Measurements from ENCODE around the gene TWF2. TPM values are rescaled to one million over a fixed set of nuclear protein-coding genes. Genes with fewer than 3 reads are reported as not detected.
"Not testable (repeated sequence)": the region's sequence is repeated elsewhere in the genome, so short reads cannot be mapped to it uniquely, and the experiment has no call there.

TWF2 gene
- total and polyA plus RNA-seq, 3 experiments from 2014 or later: 98.2 to 138 (median 101) TPM

GRCh38 chr3:52280050-52280461 is 41.1 kb upstream of the TWF2 start:
- Histone ChIP-seq H3K9me3 (ENCODE audit: low read length) (no peaks in the 10 kb centered on the region), H3K4me1 (ENCODE audit: insufficient read depth, low read length) (peaks cover 47% of the 10 kb centered on the region), H3K4me3 (ENCODE audit: low read length) (peak overlapping the region; percentile 69), H3K36me3 (ENCODE audit: insufficient read depth, low read length) (no peaks in the 10 kb centered on the region), H3K27me3 (ENCODE audit: insufficient read depth, low read length, poor library complexity, severe bottlenecking) (no peaks in the 10 kb centered on the region), H3K27ac (ENCODE audit: low read depth, low read length) (peak overlapping the region; percentile 84)
- peaks cover 0 to 31% (median 3%) of the 10 kb centered on the region in 3 donors for H3K36me3 Mint-ChIP-seq
- CTCF ChIA-PET: interaction anchor here (0.7 to 9.0 kb wide), 9 partner anchors 9 to 69 kb away, joined by 3 to 156 read pairs (median 20); partner anchors contain the start of genes GLYCTK, PPM1M and TWF2
- peaks cover 52 to 75% (median 66%) of the 10 kb centered on the region in 3 donors for H3K4me1 Mint-ChIP-seq
- no peaks in the 10 kb centered on the region for H3K9me3 Mint-ChIP-seq
- peak overlapping the region; percentile 78 to 100 (median 98) for H3K27ac Mint-ChIP-seq
- peaks cover 0 to 2% of the 10 kb centered on the region in 2 donors for H3K27me3 Mint-ChIP-seq
- DNase-seq: no peak
- H3K4me3 Mint-ChIP-seq: peak overlapping the region; percentile 93 to 100 (median 97)
- POLR2A ChIA-PET: interaction anchor here (0.8 to 4.5 kb wide), 6 partner anchors 8 to 1929 kb away, joined by 4 to 86 read pairs (median 46); partner anchors contain the start of genes CYB561D2, GLYCTK, NPRL2 and PPM1M

GRCh38 chr3:52279596-52279995 is 40.6 kb upstream of the TWF2 start:
- Mint-ChIP-seq H3K4me3 (peak overlapping the region; percentile 93 to 100 (median 97)), H3K36me3 (peaks cover 0 to 33% (median 3%) of the 10 kb centered on the region in 3 donors), H3K4me1 (peaks cover 54 to 77% (median 69%) of the 10 kb centered on the region in 3 donors), H3K27ac (peak overlapping the region; percentile 90 to 100 (median 99)), H3K27me3 (peaks cover 0 to 2% of the 10 kb centered on the region in 2 donors), H3K9me3 (no peaks in the 10 kb centered on the region)
- no peaks in the 10 kb centered on the region for H3K27me3 ChIP-seq (ENCODE audit: insufficient read depth, low read length, poor library complexity, severe bottlenecking)
- H3K4me1 ChIP-seq (ENCODE audit: insufficient read depth, low read length): peaks cover 49% of the 10 kb centered on the region
- DNase-seq: no peak
- H3K4me3 ChIP-seq (ENCODE audit: low read length): peak overlapping the region; percentile 69
- ChIA-PET POLR2A (interaction anchor here (0.8 to 4.5 kb wide), 7 partner anchors 8 to 1929 kb away, joined by 4 to 86 read pairs (median 39); partner anchors contain the start of genes CYB561D2, GLYCTK, NPRL2 and PPM1M), CTCF (interaction anchor here (0.7 to 9.0 kb wide), 11 partner anchors 9 to 69 kb away, joined by 3 to 156 read pairs (median 11); partner anchors contain the start of genes GLYCTK, PPM1M and TWF2)
- peak overlapping the region; percentile 84 for H3K27ac ChIP-seq (ENCODE audit: low read depth, low read length)
- no peaks in the 10 kb centered on the region for H3K36me3 ChIP-seq (ENCODE audit: insufficient read depth, low read length)
- no peaks in the 10 kb centered on the region for H3K9me3 ChIP-seq (ENCODE audit: low read length)

GRCh38 chr3:52278510-52279069 is 39.6 kb upstream of the TWF2 start, which contains the start of gene WDR82:
Gene WDR82, minus strand, starts transcription at chr3:52278649. Its CDS starts 288 bp downstream, at chr3:52278361.
- peak within 1 kb of the TSS; percentile 84 for H3K27ac ChIP-seq (ENCODE audit: low read depth, low read length)
- DNase-seq: peak; percentile 95 to 99 (median 96)
- Mint-ChIP-seq H3K36me3 (peaks cover 0 to 41% (median 3%) of the 10 kb centered on the region in 3 donors), H3K27me3 (peaks cover 0 to 2% of the 10 kb centered on the region in 2 donors), H3K27ac (peak within 1 kb of the TSS; percentile 90 to 100 (median 99)), H3K9me3 (no peaks in the 10 kb centered on the region), H3K4me3 (peak within 1 kb of the TSS; percentile 93 to 100 (median 97)), H3K4me1 (peaks cover 58 to 80% (median 69%) of the 10 kb centered on the region in 3 donors)
- H3K36me3 ChIP-seq (ENCODE audit: insufficient read depth, low read length): no peaks in the 10 kb centered on the region
- peaks cover 55% of the 10 kb centered on the region for H3K4me1 ChIP-seq (ENCODE audit: insufficient read depth, low read length)
- ChIA-PET CTCF (interaction anchor here (1.0 to 9.0 kb wide), 13 partner anchors 8 to 61 kb away, joined by 3 to 156 read pairs (median 6); partner anchors contain the start of genes GLYCTK, PPM1M and TWF2), POLR2A (interaction anchor here (0.6 to 4.5 kb wide), 11 partner anchors 9 to 222 kb away, joined by 3 to 86 read pairs (median 10); partner anchors contain the start of genes DUSP7, GLYCTK, PPM1M and TWF2)
- H3K9me3 ChIP-seq (ENCODE audit: low read length): no peaks in the 10 kb centered on the region
- H3K4me3 ChIP-seq (ENCODE audit: low read length): peak within 1 kb of the TSS; percentile 79
- H3K27me3 ChIP-seq (ENCODE audit: insufficient read depth, low read length, poor library complexity, severe bottlenecking): no peaks in the 10 kb centered on the region

DNA sequence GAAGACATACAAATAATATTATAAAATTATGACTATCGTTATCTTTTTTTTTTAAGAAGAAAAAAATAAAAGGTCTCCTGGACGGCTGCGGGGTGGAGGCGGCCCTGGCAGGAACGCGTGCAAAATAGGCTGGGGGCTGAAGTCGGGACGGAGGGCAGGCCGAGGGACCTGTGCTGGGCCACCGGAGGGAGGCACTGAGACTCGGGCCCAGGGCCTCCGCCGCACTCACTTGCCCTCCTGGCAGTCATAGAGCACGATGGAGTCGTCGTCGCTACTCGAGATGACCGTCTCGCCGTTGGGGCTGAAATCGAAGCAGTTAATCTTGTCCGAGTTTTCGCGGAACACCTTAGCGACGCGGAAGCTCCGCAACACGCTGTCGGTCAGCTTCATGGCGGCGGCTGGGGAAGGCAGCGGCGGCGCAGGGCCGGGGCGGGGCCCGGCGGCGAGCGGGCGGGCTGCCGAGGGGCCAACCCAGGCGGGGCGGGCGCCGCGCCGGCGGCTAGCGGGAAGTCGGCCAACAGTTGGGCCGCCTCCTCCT is 39.1 kb upstream of the TWF2 start:
- H3K27ac ChIP-seq (ENCODE audit: low read depth, low read length): peak overlapping the region; percentile 84
- CTCF ChIA-PET: interaction anchor here (1.0 to 9.0 kb wide), 14 partner anchors 10 to 62 kb away, joined by 3 to 156 read pairs (median 6); partner anchors contain the start of genes GLYCTK, PPM1M and TWF2
- Mint-ChIP-seq H3K4me3 (peak overlapping the region; percentile 93 to 100 (median 97)), H3K4me1 (peaks cover 58 to 80% (median 69%) of the 10 kb centered on the region in 3 donors), H3K36me3 (peaks cover 0 to 46% (median 5%) of the 10 kb centered on the region in 3 donors), H3K27ac (peak overlapping the region; percentile 90 to 100 (median 99)), H3K9me3 (no peaks in the 10 kb centered on the region), H3K27me3 (peaks cover 0 to 2% of the 10 kb centered on the region in 2 donors)
- no peaks in the 10 kb centered on the region for H3K9me3 ChIP-seq (ENCODE audit: low read length)
- H3K27me3 ChIP-seq (ENCODE audit: insufficient read depth, low read length, poor library complexity, severe bottlenecking): no peaks in the 10 kb centered on the region
- peak overlapping the region; percentile 79 for H3K4me3 ChIP-seq (ENCODE audit: low read length)
- H3K4me1 ChIP-seq (ENCODE audit: insufficient read depth, low read length): peaks cover 55% of the 10 kb centered on the region
- POLR2A ChIA-PET: interaction anchor here (0.5 to 4.5 kb wide), 15 partner anchors 10 to 310 kb away, joined by 4 to 86 read pairs (median 6); partner anchors contain the start of genes DUSP7, GLYCTK, PPM1M and TWF2
- no peaks in the 10 kb centered on the region for H3K36me3 ChIP-seq (ENCODE audit: insufficient read depth, low read length)
- DNase-seq: peak in 3 of 5 donors; percentile 56 to 77 (median 61)

- Histone ChIP-seq H3K36me3 (ENCODE audit: insufficient read depth, low read length) (no peaks in the 10 kb centered on the region), H3K4me1 (ENCODE audit: insufficient read depth, low read length) (peaks cover 55% of the 10 kb centered on the region), H3K4me3 (ENCODE audit: low read length) (peak overlapping the region; percentile 79), H3K27ac (ENCODE audit: low read depth, low read length) (peak overlapping the region; percentile 84), H3K27me3 (ENCODE audit: insufficient read depth, low read length, poor library complexity, severe bottlenecking) (no peaks in the 10 kb centered on the region), H3K9me3 (ENCODE audit: low read length) (no peaks in the 10 kb centered on the region)
- DNase-seq: peak; percentile 60 to 78 (median 67)
- Mint-ChIP-seq H3K4me1 (peaks cover 59 to 82% (median 68%) of the 10 kb centered on the region in 3 donors), H3K27ac (peak overlapping the region; percentile 90 to 100 (median 98)), H3K4me3 (peak overlapping the region; percentile 89 to 100 (median 95)), H3K9me3 (no peaks in the 10 kb centered on the region), H3K27me3 (peaks cover 0 to 2% of the 10 kb centered on the region in 2 donors), H3K36me3 (peaks cover 0 to 51% (median 7%) of the 10 kb centered on the region in 3 donors)
- CTCF ChIA-PET: interaction anchor here (0.6 to 9.0 kb wide), 13 partner anchors 9 to 304 kb away, joined by 3 to 156 read pairs (median 5); partner anchors contain the start of genes ABHD14B, GLYCTK, PPM1M and TWF2
- POLR2A ChIA-PET: interaction anchor here (0.5 to 4.5 kb wide), 13 partner anchors 9 to 309 kb away, joined by 4 to 86 read pairs (median 6); partner anchors contain the start of genes GLYCTK, PPM1M and TWF2
Observed at GRCh38 chr3:52277071-52277964, 38.4 kb upstream of the TWF2 start.

GRCh38 chr3:52274781-52275180 is 35.8 kb upstream of the TWF2 start:
- peak in 1 of 5 donors; percentile 21 for DNase-seq
- H3K36me3 ChIP-seq (ENCODE audit: insufficient read depth, low read length); POLR2A ChIA-PET; H3K9me3 Mint-ChIP-seq; H3K27me3 ChIP-seq (ENCODE audit: insufficient read depth, low read length, poor library complexity, severe bottlenecking); H3K9me3 ChIP-seq (ENCODE audit: low read length); H3K27me3 Mint-ChIP-seq: not testable (repeated sequence)
- peak overlapping the region; percentile 85 to 99 (median 93) for H3K27ac Mint-ChIP-seq
- H3K4me1 Mint-ChIP-seq: peaks cover 63 to 82% (median 72%) of the 10 kb centered on the region in 3 donors
- Histone ChIP-seq H3K4me3 (ENCODE audit: low read length) (peak overlapping the region; percentile 35), H3K4me1 (ENCODE audit: insufficient read depth, low read length) (peaks cover 62% of the 10 kb centered on the region), H3K27ac (ENCODE audit: low read depth, low read length) (peak overlapping the region; percentile 84)
- H3K36me3 Mint-ChIP-seq: peaks cover 0 to 73% (median 10%) of the 10 kb centered on the region in 3 donors
- peak overlapping the region; percentile 89 to 100 (median 95) for H3K4me3 Mint-ChIP-seq
- CTCF ChIA-PET: interaction anchor here (1.2 to 2.0 kb wide), 2 partner anchors 22 to 54 kb away, joined by 4 to 6 read pairs; no protein-coding TSS in a partner anchor
